HUDEP-2 (cell line): Measurements from ENCODE around the gene PGK1.
"Not testable (repeated sequence)": the region's sequence is repeated elsewhere in the genome, so short reads cannot be mapped to it uniquely, and the experiment has no call there.

Experiments used
- DNase-seq, 76 experiments: peaks; one replicate each; lab custom pipeline; 2025; ENCODE audit not compliant: unreplicated experiment in 76 of 76; lab: John Stamatoyannopoulos, UW

The PGK1 gene

GRCh38 chrX:78103623-78104446 is at the start of gene PGK1:
Gene PGK1 (plus strand): TSS chrX:78104248. CDS start chrX:78104341, 93 bp downstream.
- peak; percentile 2 to 96 (median 88) for DNase-seq

- no peak for DNase-seq
These were observed 40.4 kb upstream of the PGK1 start for GRCh38 chrX:78063687-78064086.

- DNase-seq: no peak
These were observed 39.9 kb upstream of the PGK1 start for GRCh38 chrX:78064152-78064551.

- DNase-seq: peak in 5 of 76 experiments; percentile 0 to 15 (median 0)
These were observed 39.1 kb upstream of the PGK1 start for GRCh38 chrX:78064698-78065601.

- no peak for DNase-seq
These were observed 37.9 kb upstream of the PGK1 start for GRCh38 chrX:78066110-78066509.

GRCh38 chrX:78071331-78071730 is 32.7 kb upstream of the PGK1 start:
- no peak for DNase-seq

GRCh38 chrX:78073147-78074077 is 30.6 kb upstream of the PGK1 start:
- not testable (repeated sequence) for DNase-seq

GRCh38 chrX:78074088-78074487 is 30.0 kb upstream of the PGK1 start:
- no peak for DNase-seq

- DNase-seq: no peak
These were observed 28.2 kb upstream of the PGK1 start for GRCh38 chrX:78075787-78076389.

GRCh38 chrX:78081413-78081812 is 22.6 kb upstream of the PGK1 start:
- not testable (repeated sequence) for DNase-seq

- peak in 23 of 76 experiments; percentile 0 to 37 (median 8) for DNase-seq
These were observed 11.8 kb upstream of the PGK1 start for GRCh38 chrX:78092296-78092695.

GRCh38 chrX:78098108-78098507 is 5.9 kb upstream of the PGK1 start:
- DNase-seq: no peak

- DNase-seq: no peak
These were observed 2.0 kb upstream of the PGK1 start for GRCh38 chrX:78102091-78102490.

GRCh38 chrX:78103001-78103622 is 936 bp upstream of the PGK1 start:
- no peak for DNase-seq

- DNase-seq: peak in 56 of 76 experiments; percentile 0 to 48 (median 12)
These were observed 564 bp downstream of the PGK1 start for GRCh38 chrX:78104447-78105176.

- DNase-seq: no peak
These were observed 2.0 kb downstream of the PGK1 start for GRCh38 chrX:78105944-78106650.

GRCh38 chrX:78106651-78106986 is 2.6 kb downstream of the PGK1 start:
- DNase-seq: no peak

GRCh38 chrX:78109458-78109857 is 5.4 kb downstream of the PGK1 start:
- no peak for DNase-seq
